PC-9 (cell line): ENCODE data around the gene SYT7. TPM values are rescaled to one million over a fixed set of nuclear protein-coding genes. Genes with fewer than 3 reads are reported as not detected.
"Not testable (repeated sequence)": the region's sequence is repeated elsewhere in the genome, so short reads cannot be mapped to it uniquely, and the experiment has no call there.

Experiments used
- BruUV-seq: library from RNA; stranded (reverse); fragments of 400-500 nt; replicated peaks from 2 replicates; lab custom pipeline; 2021; lab: Mats Ljungman, UMichigan
- CTCF ChIA-PET: fragments of 300-600 bp; sonication (Branson Sonifier 250); formaldehyde crosslinking; loops from one replicate; lab custom pipeline; 2022; ENCODE audit warnings: antibody characterized with exemption; lab: Charles Lee
- POLR2A ChIA-PET: fragments of 300-600 bp; sonication (Branson Sonifier 250); formaldehyde crosslinking; loops from one replicate; lab custom pipeline; 2022; ENCODE audit warnings: antibody characterized with exemption; ENCODE audit not compliant: unreplicated experiment; lab: Charles Lee
- DNase-seq, 2 experiments: peaks; one replicate each; pipeline versions ENCODE4 v3.0.0 to v3.0.0-alpha.2; 2015 to 2022; ENCODE audit warnings: mixed read lengths in 1 of 2
- H2AFZ ChIP-seq: fragments of 200-600 bp; sonication (generic); 2 replicates; pipeline ENCODE4 v1.8.1; 2017; ENCODE audit warnings: antibody characterized with exemption
- H3F3A ChIP-seq: fragments of 200-600 bp; sonication (generic); 2 replicates; pipeline ENCODE4 v1.8.1; 2017; ENCODE audit warnings: antibody characterized with exemption, mild to moderate bottlenecking, low read depth; ENCODE audit not compliant: insufficient read depth
- H3K27ac ChIP-seq: fragments of 200-600 bp; sonication (generic); 2 replicates; pipeline ENCODE4 v1.6.1; 2016; ENCODE audit warnings: mixed run types
- H3K27me3 ChIP-seq: fragments of 200-600 bp; sonication (generic); 2 replicates; pipeline ENCODE4 v1.6.1; 2016; ENCODE audit warnings: low read depth, mixed run types; ENCODE audit not compliant: insufficient read depth
- H3K36me3 ChIP-seq: fragments of 200-600 bp; sonication (generic); 2 replicates; pipeline ENCODE4 v1.6.1; 2016; ENCODE audit warnings: low read depth, mixed run types
- H3K4me1 ChIP-seq: fragments of 200-600 bp; sonication (generic); replicated peaks from 2 replicates; pipeline ENCODE4 v1.6.1; 2016; ENCODE audit warnings: mixed run types; ENCODE audit not compliant: insufficient read depth
- H3K4me2 ChIP-seq: fragments of 200-600 bp; sonication (generic); 2 replicates; pipeline ENCODE4 v1.6.1; 2017; ENCODE audit warnings: mixed run types
- H3K4me3 ChIP-seq: fragments of 200-600 bp; sonication (generic); 2 replicates; pipeline ENCODE4 v1.6.1; 2016; ENCODE audit warnings: mixed run types
- H3K79me2 ChIP-seq: fragments of 200-600 bp; sonication (generic); 2 replicates; pipeline ENCODE4 v1.6.1; 2017; ENCODE audit warnings: low read depth, mixed run types
- H3K9me2 ChIP-seq: fragments of 200-600 bp; sonication (generic); 2 replicates; pipeline ENCODE4 v1.8.1; 2017; ENCODE audit warnings: mild to moderate bottlenecking; ENCODE audit not compliant: insufficient read depth
- H3K9me3 ChIP-seq: fragments of 200-600 bp; sonication (generic); 2 replicates; pipeline ENCODE4 v1.8.1; 2016; ENCODE audit warnings: low read depth; ENCODE audit not compliant: insufficient read depth
- H4K20me1 ChIP-seq: fragments of 200-600 bp; sonication (generic); 2 replicates; pipeline ENCODE4 v1.8.1; 2017; ENCODE audit not compliant: insufficient read depth
- CTCF ChIP-seq: fragments of 200-600 bp; sonication (generic); conservative IDR thresholded peaks from 2 replicates; pipeline ENCODE4 v1.6.1; 2017; ENCODE audit warnings: mixed run types, antibody characterized with exemption, mild to moderate bottlenecking, moderate library complexity
- EZH2 ChIP-seq: fragments of 200-600 bp; sonication (generic); IDR thresholded peaks from 2 replicates; pipeline ENCODE4 v1.8.0; 2017; ENCODE audit warnings: antibody characterized with exemption, low read depth
- intact Hi-C: fragments of 100-400 bp; cut with micrococcal nuclease; formaldehyde crosslinking; loops from one replicate; pipeline ENCODE4 v1.10.0; 2022; ENCODE audit not compliant: unreplicated experiment
- total RNA-seq: library from RNA; stranded (reverse); gene quantifications from 2 replicates; pipeline ENCODE4 v1.2.3, GENCODE V29; 2021

Gene SYT7
- total RNA-seq, 1 experiment from 2014 or later: 4.0 TPM

- no peak overlapping the region for H3K4me2 ChIP-seq
- intact Hi-C loops: no loop called here
- no peaks in the 10 kb centered on the region for H3K27me3 ChIP-seq
- peaks cover 27% of the 10 kb centered on the region for H3K4me1 ChIP-seq
- H3K27ac ChIP-seq: no peak overlapping the region
- no peaks in the 10 kb centered on the region for H3K79me2 ChIP-seq
- CTCF ChIA-PET: interaction anchor here (0.5 to 1.1 kb wide), 2 partner anchors 33 to 157 kb away, joined by 3 to 5 read pairs; no protein-coding TSS in a partner anchor
- no peaks in the 10 kb centered on the region for H4K20me1 ChIP-seq
- no peaks in the 10 kb centered on the region for H3K36me3 ChIP-seq
- POLR2A ChIA-PET: interaction anchor here (0.6 to 1.0 kb wide), 2 partner anchors 8 to 103 kb away, joined by 4 to 5 read pairs; no protein-coding TSS in a partner anchor
- no peaks in the 10 kb centered on the region for H3K9me2 ChIP-seq
- H3F3A ChIP-seq: peaks cover 13% of the 10 kb centered on the region; the same call in 1 of the 2 replicates
- no peak for DNase-seq
- H2AFZ ChIP-seq: no peak overlapping the region
- no TSS peak for BruUV-seq
- no peaks in the 10 kb centered on the region for H3K9me3 ChIP-seq
- TF ChIP-seq EZH2 (no peak), CTCF (no peak)
- no peak overlapping the region for H3K4me3 ChIP-seq
Observed at GRCh38 chr11:61480261-61480993, 100.4 kb downstream of the SYT7 start.

- H3K9me2 ChIP-seq, intact Hi-C loops, H3K4me3 ChIP-seq, DNase-seq, H3K36me3 ChIP-seq, H3K79me2 ChIP-seq, H3K27ac ChIP-seq, H3K9me3 ChIP-seq, BruUV-seq, H3K4me2 ChIP-seq, H3K27me3 ChIP-seq, H4K20me1 ChIP-seq, POLR2A ChIA-PET, H2AFZ ChIP-seq: not testable (repeated sequence)
- CTCF ChIA-PET: interaction anchor here (1.0 kb wide), 1 partner anchor 37 kb away, joined by 3 read pairs; no protein-coding TSS in a partner anchor
- H3K4me1 ChIP-seq: peaks cover 27% of the 10 kb centered on the region
- H3F3A ChIP-seq: peaks cover 13% of the 10 kb centered on the region; the same call in 1 of the 2 replicates
Observed at GRCh38 chr11:61479360-61480058, 101.4 kb downstream of the SYT7 start.

GRCh38 chr11:61477727-61478148 is 103.1 kb downstream of the SYT7 start:
- intact Hi-C loops: loop anchor here (1.0 kb wide), 2 partner anchors 40 to 151 kb away; no protein-coding TSS in a partner anchor
- peaks cover 24% of the 10 kb centered on the region for H3K4me1 ChIP-seq
- no peaks in the 10 kb centered on the region for H3K27me3 ChIP-seq
- no peak overlapping the region for H2AFZ ChIP-seq
- H3K4me3 ChIP-seq: no peak overlapping the region
- H4K20me1 ChIP-seq: no peaks in the 10 kb centered on the region
- no TSS peak for BruUV-seq
- H3K79me2 ChIP-seq: no peaks in the 10 kb centered on the region
- peaks cover 17% of the 10 kb centered on the region; the same call in 1 of the 2 replicates for H3F3A ChIP-seq
- H3K4me2 ChIP-seq: peak overlapping the region; percentile 26; the same call in 1 of the 2 replicates
- DNase-seq: peak in 1 of 2 experiments; percentile 50
- no peaks in the 10 kb centered on the region for H3K9me3 ChIP-seq
- TF ChIP-seq EZH2 (no peak), CTCF (peak; percentile 100)
- H3K9me2 ChIP-seq: no peaks in the 10 kb centered on the region
- H3K27ac ChIP-seq: no peak overlapping the region
- ChIA-PET CTCF (interaction anchor here (0.6 to 1.3 kb wide), 4 partner anchors 11 to 161 kb away, joined by 3 to 12 read pairs (median 4); no protein-coding TSS in a partner anchor), POLR2A (no interaction called here)
- H3K36me3 ChIP-seq: no peaks in the 10 kb centered on the region
